ENCODE results near the gene RAB4B.
"Not testable (repeated sequence)": the region's sequence is repeated elsewhere in the genome, so short reads cannot be mapped to it uniquely, and the experiment has no call there.

The RAB4B gene

DNA sequence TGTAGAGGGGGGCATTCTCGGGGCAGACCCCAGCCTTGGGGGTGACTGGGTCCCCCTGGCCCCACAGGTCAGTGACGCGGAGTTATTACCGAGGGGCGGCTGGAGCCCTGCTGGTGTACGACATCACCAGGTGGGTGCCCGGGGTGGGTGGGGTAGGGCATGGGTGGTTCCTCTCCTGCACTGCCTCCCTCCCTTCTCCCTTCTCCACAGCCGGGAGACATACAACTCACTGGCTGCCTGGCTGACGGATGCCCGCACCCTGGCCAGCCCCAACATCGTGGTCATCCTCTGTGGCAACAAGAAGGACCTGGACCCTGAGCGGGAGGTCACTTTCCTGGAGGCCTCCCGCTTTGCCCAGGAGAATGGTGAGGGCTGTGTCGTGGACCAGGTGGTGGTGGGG is 5.7 kb downstream of the RAB4B start:
- no peaks in the 10 kb centered on the region for H3K27me3 ChIP-seq (ENCODE audit: insufficient read depth, insufficient read length)
- H3K36me3 ChIP-seq (ENCODE audit: insufficient read depth, insufficient read length, low read length): peaks cover 34% of the 10 kb centered on the region
- no peaks in the 10 kb centered on the region for H3K9me3 ChIP-seq (ENCODE audit: insufficient read depth, low read length)
- H3K9ac ChIP-seq (ENCODE audit: insufficient read length, low read depth): no peak overlapping the region
- TF ChIP-seq SUZ12 (IDR thresholded peaks at IDR 0.05; ENCODE audit: extremely low read depth, insufficient read depth, insufficient read length): no peak
- no peak for TF ChIP-seq ZNF274 (IDR thresholded peaks at IDR 0.05; ENCODE audit: low read depth, low read length)
- H3K4me1 ChIP-seq (ENCODE audit: insufficient read depth, insufficient read length): peaks cover 6% of the 10 kb centered on the region
- no peak for DNase-seq (ENCODE audit: low read depth, low spot score)
- no peak overlapping the region for H3K4me3 ChIP-seq (ENCODE audit: insufficient read length, low read depth)

DNA sequence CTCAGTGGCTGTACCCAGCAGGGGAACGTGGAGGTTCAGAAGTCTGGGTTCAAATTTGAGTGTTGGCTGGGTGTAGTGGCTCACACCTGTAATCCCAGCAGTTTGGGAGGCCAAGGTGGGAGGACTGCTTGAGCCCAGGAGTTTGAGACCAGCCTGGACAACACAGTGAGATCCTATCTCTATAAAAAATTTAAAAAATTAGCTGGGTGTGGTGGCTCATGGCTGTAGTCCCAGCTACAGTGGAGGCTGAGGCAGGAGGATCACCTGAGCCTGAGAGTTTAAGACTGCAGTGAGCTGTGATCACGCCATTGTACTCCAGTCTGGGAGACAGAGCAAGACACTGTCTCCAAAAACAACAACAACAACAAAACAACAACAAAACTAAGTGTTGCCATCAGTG is 6.1 kb downstream of the RAB4B start:
- H3K9ac ChIP-seq (ENCODE audit: insufficient read length, low read depth); H3K27me3 ChIP-seq (ENCODE audit: insufficient read depth, insufficient read length); H3K4me3 ChIP-seq (ENCODE audit: insufficient read length, low read depth); H3K9me3 ChIP-seq (ENCODE audit: insufficient read depth, low read length); H3K4me1 ChIP-seq (ENCODE audit: insufficient read depth, insufficient read length); DNase-seq (ENCODE audit: low read depth, low spot score): not testable (repeated sequence)
- H3K36me3 ChIP-seq (ENCODE audit: insufficient read depth, insufficient read length, low read length): peaks cover 34% of the 10 kb centered on the region

DNA sequence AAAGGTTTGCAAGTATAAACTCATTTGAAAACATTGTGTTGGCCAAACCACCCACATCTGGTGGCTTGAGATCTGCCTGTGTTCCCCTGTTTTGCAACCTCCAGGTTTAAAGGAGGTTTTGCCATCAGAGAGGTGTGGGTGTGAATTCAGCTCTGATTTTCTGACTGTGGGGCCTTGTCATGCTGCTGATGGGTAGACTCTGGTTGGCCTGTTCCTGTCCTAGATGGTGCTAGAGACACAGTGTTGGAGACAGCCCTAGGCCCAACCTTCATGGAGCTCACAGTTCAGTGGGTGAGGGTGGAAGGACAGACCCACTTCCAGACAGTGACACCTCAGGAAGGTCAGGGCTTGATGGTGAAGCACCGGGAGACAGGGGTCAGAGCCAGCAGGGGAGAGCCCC is 7.5 kb downstream of the RAB4B start:
- no peak for DNase-seq (ENCODE audit: low read depth, low spot score)
- Histone ChIP-seq H3K9ac (ENCODE audit: insufficient read length, low read depth) (no peak overlapping the region), H3K4me3 (ENCODE audit: insufficient read length, low read depth) (no peak overlapping the region), H3K27me3 (ENCODE audit: insufficient read depth, insufficient read length) (no peaks in the 10 kb centered on the region), H3K36me3 (ENCODE audit: insufficient read depth, insufficient read length, low read length) (peaks cover 32% of the 10 kb centered on the region), H3K4me1 (ENCODE audit: insufficient read depth, insufficient read length) (peaks cover 4% of the 10 kb centered on the region), H3K9me3 (ENCODE audit: insufficient read depth, low read length) (no peaks in the 10 kb centered on the region)
- TF ChIP-seq SUZ12 (IDR thresholded peaks at IDR 0.05; ENCODE audit: extremely low read depth, insufficient read depth, insufficient read length) (no peak), ZNF274 (IDR thresholded peaks at IDR 0.05; ENCODE audit: low read depth, low read length) (no peak), YY1 (IDR thresholded peaks at IDR 0.05; ENCODE audit: insufficient read depth, insufficient read length) (no peak)

DNA sequence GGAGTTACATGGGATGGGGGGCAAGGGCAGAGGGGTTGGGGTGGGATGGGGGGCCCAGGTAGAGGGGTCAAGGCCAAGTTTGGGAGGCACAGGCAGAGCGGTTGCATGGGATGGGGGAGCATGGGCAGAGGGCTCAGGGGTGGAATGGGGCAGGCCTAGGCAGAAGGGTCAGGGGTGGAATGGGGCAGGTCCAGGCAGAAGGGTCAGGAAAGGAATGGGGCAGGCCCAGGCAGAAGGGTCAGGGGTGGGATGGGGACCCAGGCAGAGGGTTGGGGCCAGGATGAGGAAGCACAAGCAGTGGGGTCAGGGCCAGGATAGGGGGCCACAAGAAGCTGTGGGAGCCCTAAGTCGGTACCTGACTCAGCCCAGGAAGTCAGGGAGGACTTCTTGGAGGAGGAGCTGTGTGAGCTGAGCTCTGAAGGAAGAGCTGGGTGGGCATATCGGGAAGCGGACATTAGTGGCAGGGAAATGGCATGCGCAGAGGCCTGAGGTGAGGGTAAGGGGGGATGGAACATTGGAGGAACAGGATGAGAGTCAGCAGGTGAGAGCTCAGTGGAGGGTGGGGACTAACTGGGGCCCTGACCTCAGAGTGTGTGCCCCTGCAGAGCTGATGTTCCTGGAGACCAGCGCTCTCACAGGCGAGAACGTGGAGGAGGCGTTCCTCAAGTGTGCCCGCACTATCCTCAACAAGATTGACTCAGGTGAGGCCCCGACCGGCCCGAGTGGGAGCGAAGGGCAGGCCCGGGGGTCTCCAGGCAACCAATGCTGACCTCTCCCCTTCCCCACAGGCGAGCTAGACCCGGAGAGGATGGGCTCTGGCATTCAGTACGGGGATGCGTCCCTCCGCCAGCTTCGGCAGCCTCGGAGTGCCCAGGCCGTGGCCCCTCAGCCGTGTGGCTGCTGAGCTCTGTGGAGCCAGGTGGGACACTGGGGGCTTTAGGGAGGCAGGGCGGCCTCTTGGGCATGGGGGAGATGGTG is 8.3 kb downstream of the RAB4B start:
- Histone ChIP-seq H3K9me3 (ENCODE audit: insufficient read depth, low read length) (no peaks in the 10 kb centered on the region), H3K4me1 (ENCODE audit: insufficient read depth, insufficient read length) (peaks cover 4% of the 10 kb centered on the region), H3K36me3 (ENCODE audit: insufficient read depth, insufficient read length, low read length) (peaks cover 29% of the 10 kb centered on the region), H3K4me3 (ENCODE audit: insufficient read length, low read depth) (no peak overlapping the region), H3K9ac (ENCODE audit: insufficient read length, low read depth) (no peak overlapping the region), H3K27me3 (ENCODE audit: insufficient read depth, insufficient read length) (no peaks in the 10 kb centered on the region)
- DNase-seq (ENCODE audit: low read depth, low spot score): no peak
- TF ChIP-seq YY1 (IDR thresholded peaks at IDR 0.05; ENCODE audit: insufficient read depth, insufficient read length) (no peak), SUZ12 (IDR thresholded peaks at IDR 0.05; ENCODE audit: extremely low read depth, insufficient read depth, insufficient read length) (no peak), ZNF274 (IDR thresholded peaks at IDR 0.05; ENCODE audit: low read depth, low read length) (no peak)

DNA sequence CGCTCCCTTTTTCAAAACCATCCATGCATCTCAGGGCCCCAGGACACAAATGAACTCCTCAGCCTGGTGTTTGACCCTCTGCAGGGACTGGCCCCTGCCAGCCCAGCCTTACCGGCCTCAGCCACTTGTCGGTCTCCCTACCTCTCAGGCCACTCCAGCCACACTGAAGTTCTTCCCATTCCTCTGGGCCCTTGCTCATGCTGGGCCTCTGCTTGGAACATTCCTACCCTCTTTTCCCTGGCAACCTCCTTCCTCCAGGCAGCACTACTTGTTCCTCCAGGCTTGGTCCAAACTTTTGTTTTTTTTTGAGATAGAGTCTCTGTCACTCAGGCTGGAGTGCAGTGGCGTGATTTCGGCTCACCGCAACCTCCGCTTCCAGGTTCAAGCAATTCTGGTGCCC is 13.3 kb downstream of the RAB4B start:
- Histone ChIP-seq H3K4me3 (ENCODE audit: insufficient read length, low read depth) (no peak overlapping the region), H3K4me1 (ENCODE audit: insufficient read depth, insufficient read length) (peaks cover 3% of the 10 kb centered on the region), H3K9ac (ENCODE audit: insufficient read length, low read depth) (no peak overlapping the region), H3K9me3 (ENCODE audit: insufficient read depth, low read length) (no peaks in the 10 kb centered on the region), H3K36me3 (ENCODE audit: insufficient read depth, insufficient read length, low read length) (peaks cover 12% of the 10 kb centered on the region), H3K27me3 (ENCODE audit: insufficient read depth, insufficient read length) (no peaks in the 10 kb centered on the region)
- no peak for DNase-seq (ENCODE audit: low read depth, low spot score)
- TF ChIP-seq ZNF274 (IDR thresholded peaks at IDR 0.05; ENCODE audit: low read depth, low read length): no peak
- no peak for TF ChIP-seq YY1 (IDR thresholded peaks at IDR 0.05; ENCODE audit: insufficient read depth, insufficient read length)

DNA sequence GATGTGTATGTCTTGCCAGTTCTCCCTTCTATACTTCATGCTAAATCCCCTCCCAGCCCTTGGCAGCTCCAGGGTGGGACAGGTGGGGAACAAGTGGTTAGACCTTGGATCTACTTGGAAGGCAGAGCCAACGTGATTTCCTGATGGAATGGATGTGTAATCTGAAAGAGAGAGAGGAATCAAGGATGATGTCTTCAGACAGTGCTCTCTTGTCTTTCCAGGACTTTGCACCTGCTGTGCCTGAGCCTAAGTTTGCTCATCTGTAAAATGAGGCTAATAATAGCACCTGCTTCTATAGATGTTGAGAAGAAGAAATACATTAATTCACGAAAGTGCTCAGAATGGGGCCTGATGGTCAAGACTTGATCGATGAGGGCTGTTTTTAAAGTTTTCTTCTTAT is 13.9 kb downstream of the RAB4B start:
- H3K4me3 ChIP-seq (ENCODE audit: insufficient read length, low read depth): no peak overlapping the region
- H3K9me3 ChIP-seq (ENCODE audit: insufficient read depth, low read length): no peaks in the 10 kb centered on the region
- H3K4me1 ChIP-seq (ENCODE audit: insufficient read depth, insufficient read length): no peaks in the 10 kb centered on the region
- TF ChIP-seq YY1 (IDR thresholded peaks at IDR 0.05; ENCODE audit: insufficient read depth, insufficient read length): no peak
- no peak for TF ChIP-seq ZNF274 (IDR thresholded peaks at IDR 0.05; ENCODE audit: low read depth, low read length)
- H3K36me3 ChIP-seq (ENCODE audit: insufficient read depth, insufficient read length, low read length): peaks cover 7% of the 10 kb centered on the region
- H3K9ac ChIP-seq (ENCODE audit: insufficient read length, low read depth): no peak overlapping the region
- no peak for DNase-seq (ENCODE audit: low read depth, low spot score)
- no peaks in the 10 kb centered on the region for H3K27me3 ChIP-seq (ENCODE audit: insufficient read depth, insufficient read length)

DNA sequence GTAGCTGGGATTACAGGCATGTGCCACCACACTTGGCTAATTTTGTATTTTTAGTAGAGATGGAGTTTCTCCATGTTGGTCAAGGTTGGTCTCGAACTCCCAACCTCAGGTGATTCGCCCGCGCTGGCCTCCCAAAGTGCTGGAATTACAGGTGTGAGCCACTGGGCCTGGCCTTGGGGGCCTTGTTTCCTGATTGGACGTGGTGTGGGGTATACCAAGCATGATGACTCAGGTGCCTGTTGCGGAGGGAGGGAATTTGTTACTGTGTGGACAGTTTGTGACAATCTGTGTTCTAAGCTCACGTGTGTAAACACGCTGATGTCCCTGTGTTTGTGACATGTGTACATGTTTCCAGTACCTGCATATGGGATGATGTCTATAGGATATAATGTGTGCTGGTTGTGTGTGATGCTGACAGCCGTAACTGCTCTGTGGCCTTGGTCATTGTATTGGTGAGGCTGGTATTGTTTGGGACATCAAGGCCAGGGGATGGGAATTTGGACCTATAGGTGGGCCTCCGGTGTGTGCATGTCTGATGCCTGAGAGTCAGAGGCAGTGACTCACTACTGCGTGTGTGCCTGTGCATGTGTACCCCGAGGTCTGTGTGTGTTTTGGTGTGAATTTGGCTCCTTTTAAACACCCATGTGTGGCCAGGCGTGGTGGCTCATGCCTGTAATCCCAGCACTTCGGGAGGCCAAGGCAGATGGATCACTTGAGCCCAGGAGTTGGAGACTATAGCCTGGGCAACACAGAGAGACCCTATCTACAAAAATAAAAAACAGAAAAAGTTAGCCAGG is 19.3 kb downstream of the RAB4B start:
- Histone ChIP-seq H3K36me3 (ENCODE audit: insufficient read depth, insufficient read length, low read length) (peaks cover 20% of the 10 kb centered on the region), H3K27me3 (ENCODE audit: insufficient read depth, insufficient read length) (no peaks in the 10 kb centered on the region), H3K4me3 (ENCODE audit: insufficient read length, low read depth) (no peak overlapping the region), H3K4me1 (ENCODE audit: insufficient read depth, insufficient read length) (peaks cover 13% of the 10 kb centered on the region), H3K9me3 (ENCODE audit: insufficient read depth, low read length) (no peaks in the 10 kb centered on the region), H3K9ac (ENCODE audit: insufficient read length, low read depth) (no peak overlapping the region)
- no peak for TF ChIP-seq SUZ12 (IDR thresholded peaks at IDR 0.05; ENCODE audit: extremely low read depth, insufficient read depth, insufficient read length)
- TF ChIP-seq ZNF274 (IDR thresholded peaks at IDR 0.05; ENCODE audit: low read depth, low read length): no peak
- TF ChIP-seq YY1 (IDR thresholded peaks at IDR 0.05; ENCODE audit: insufficient read depth, insufficient read length): no peak
- no peak for DNase-seq (ENCODE audit: low read depth, low spot score)
